NAMALWA (cell line): ENCODE results near the gene NEURL1B.

Experiments
- DNase-seq: peaks from one replicate; pipeline ENCODE4 v3.0.0-alpha.2; 2015; ENCODE audit warnings: low spot score

NEURL1B gene

GRCh38 chr5:172608773-172609172, 32.3 kb upstream of the NEURL1B start:
- DNase-seq: no peak

DNA sequence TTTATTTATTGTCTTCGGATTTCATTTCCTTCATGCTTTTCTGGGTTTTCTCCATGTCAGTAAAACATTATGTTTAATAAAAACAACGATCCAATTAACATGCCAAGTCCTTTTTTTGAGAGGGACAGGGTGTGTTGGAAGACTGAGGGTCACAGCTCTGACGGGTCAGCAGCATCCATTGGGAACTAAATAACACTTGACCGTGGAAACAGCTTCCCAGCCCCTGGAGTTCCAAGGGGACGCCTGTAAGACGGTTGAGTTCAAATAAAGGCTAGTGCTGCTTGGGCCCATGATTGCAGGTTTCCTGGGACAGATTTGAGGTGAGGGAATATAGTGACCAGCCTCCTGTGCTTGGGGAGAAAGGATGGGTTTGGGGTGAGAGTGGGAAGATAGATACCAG, 30.4 kb upstream of the NEURL1B start:
- DNase-seq: no peak

DNA sequence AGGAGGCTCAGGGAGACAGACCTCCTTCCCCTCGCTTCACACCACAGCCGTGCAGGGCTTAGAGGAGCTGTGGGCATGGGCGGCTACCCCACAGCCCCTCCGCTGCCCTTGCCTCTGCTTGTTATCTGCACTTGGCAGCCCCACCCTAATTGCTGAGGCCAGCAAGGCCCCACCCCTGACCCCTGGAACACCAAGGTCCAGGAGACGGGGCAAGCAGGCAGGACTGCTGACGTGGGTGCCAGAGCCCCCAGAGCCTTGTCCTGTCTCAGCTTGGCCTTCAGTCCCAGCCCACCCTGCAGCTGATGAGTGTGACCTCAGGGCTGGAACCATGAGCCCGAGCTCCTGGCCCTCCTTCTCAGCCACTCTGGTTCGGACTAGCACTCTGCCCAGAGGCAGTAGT, 29.1 kb upstream of the NEURL1B start:
- DNase-seq: no peak

- DNase-seq: no peak
Measured at GRCh38 chr5:172612771-172613170, 28.3 kb upstream of the NEURL1B start.

GRCh38 chr5:172616136-172616535, 24.9 kb upstream of the NEURL1B start:
- no peak for DNase-seq

- no peak for DNase-seq
Measured at GRCh38 chr5:172616730-172617129, 24.3 kb upstream of the NEURL1B start.

GRCh38 chr5:172617817-172618216, 23.2 kb upstream of the NEURL1B start:
- DNase-seq: no peak

- no peak for DNase-seq
Measured at GRCh38 chr5:172618574-172619365, 22.3 kb upstream of the NEURL1B start.

- no peak for DNase-seq
Measured at GRCh38 chr5:172620506-172620905, 20.6 kb upstream of the NEURL1B start.

DNA sequence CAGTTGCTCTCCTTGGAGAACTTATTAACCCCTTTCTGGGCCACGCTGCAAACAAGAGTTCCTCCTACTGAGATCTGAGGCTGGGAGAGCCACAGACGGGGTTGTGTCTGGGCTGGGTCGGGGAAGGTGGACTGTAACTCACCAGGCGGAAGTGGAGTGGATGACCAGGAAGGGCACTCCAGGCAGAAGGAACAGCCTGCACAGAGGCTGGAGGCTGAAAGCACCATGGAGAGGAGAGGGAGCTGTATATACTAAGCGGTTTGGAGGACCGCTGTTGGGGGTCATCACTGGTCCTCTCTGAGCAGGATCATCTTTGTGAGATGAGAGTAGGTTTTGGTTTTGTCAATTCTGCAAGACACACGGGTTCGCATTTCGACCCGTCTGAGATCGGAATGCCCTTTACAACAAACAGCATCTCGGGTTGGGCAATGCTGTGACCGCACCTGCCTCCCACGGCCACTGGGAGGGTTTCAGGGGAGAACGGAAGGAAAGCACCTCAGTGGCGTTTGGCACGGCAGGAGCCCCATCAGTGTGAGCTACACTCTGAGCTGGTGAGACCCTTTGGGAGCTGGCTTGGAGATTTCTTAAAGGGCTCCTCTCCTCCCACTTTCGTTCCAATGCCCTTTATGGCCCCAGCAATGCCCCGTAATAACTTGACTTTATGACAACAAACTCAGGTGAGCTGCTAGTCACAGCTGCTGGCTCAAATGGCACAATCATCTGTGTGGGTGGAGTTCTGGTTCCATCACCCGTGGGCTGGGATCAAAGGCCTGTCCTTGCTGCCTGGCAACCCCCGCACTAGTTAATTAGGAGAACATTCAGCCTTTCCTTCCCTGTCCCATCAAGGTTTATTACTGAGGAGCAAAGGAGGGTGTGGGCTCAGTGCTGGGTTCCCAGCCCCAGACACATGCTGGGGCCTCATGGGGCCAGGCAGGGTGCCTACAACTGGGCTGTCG, 18.7 kb upstream of the NEURL1B start:
- DNase-seq: no peak

GRCh38 chr5:172623313-172623980, 17.6 kb upstream of the NEURL1B start:
- no peak for DNase-seq

GRCh38 chr5:172624083-172624995, 16.7 kb upstream of the NEURL1B start:
- DNase-seq: no peak

DNA sequence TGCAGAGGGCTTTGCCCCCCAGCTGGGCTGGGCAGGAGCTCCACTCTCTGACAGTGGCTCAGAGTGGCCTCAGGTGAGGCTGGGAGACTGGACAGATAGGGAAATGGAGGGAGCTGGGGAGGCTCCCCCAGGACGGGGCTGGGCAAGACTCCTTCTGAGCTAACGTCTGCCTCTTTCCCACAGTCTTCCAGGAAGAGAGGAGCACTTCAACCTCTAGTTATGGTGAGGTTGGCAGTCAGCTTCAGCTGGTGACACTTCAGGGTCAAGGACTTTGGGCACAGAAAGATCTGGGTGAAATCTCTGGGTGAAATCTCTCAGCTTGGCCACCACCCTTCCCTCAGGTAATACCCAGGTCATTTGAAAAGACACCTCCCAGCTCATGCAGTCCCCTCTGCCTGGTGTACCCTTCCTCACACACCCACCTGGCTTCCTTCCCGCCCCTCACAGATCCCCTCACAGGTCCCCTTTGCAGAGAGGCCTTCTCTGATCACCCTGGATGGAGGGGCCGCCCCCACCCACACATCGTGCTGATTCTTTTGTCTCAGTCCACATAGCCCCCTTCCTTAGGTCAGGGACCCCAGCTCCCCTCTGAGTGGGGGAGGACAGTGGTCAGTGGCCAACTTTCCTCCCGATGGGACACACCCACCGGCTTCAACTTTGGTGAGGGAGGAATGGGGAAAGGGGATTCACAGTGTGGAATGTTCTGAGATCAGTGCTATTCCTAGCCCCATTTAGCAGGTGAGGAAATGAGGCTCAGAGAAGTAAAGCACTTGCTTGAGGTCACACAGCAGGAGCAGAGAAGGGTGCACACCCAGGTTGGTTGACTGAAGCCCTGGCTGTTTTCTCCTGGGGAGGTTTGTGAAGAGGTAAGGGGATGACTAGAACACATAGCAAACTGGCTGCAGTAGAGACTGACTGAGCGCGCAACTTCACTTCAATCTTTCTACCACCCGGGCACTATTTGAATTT, 15.8 kb upstream of the NEURL1B start:
- no peak for DNase-seq

DNA sequence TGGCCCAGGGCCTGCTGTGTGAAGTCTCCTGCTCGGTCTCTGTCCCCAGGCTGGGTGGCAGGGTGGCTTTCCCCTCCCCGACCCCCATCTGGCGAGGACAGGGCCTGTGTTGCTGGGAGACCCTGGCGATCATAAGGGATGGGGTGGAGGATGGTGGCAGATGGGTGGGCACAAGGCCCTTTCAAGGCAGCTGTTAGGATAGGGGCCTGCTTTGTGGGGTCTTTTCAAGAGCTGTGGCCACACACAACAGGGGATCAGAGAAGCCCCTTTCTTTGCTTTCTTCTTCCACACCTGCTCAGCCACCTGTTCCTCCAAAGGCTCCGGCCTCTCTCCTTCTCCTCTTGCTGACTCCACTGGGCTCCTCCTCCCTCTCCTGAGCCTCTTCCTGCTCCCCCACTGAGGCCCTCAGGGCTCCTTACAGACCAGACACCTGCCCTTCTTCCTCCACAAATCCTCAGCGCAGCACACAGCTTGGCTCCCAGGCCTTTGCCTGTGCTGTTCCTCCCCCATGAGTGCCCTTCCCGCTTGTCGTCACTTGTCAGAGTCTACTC, 15.0 kb upstream of the NEURL1B start:
- no peak for DNase-seq

DNA sequence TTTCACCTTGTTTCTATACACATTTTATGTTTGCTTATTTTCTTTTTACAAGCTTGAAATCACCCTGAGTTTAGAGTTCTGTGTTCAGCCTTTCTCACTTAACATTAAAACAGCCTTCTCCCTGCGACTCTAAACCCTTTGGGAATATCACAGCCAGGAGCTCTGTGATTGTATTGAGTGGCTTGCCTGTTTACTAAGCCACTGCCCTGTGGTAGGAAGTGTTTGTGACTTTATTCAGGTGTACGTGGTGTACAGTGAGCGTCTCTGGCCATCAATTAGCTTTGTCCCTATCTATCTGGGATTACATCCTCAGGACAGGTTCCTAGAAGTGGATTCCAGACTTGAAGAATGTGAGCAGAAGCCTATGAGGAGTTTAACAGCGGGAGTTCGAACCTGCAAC, 11.0 kb upstream of the NEURL1B start:
- DNase-seq: no peak

- no peak for DNase-seq
Measured at GRCh38 chr5:172630482-172630881, 10.6 kb upstream of the NEURL1B start.

DNA sequence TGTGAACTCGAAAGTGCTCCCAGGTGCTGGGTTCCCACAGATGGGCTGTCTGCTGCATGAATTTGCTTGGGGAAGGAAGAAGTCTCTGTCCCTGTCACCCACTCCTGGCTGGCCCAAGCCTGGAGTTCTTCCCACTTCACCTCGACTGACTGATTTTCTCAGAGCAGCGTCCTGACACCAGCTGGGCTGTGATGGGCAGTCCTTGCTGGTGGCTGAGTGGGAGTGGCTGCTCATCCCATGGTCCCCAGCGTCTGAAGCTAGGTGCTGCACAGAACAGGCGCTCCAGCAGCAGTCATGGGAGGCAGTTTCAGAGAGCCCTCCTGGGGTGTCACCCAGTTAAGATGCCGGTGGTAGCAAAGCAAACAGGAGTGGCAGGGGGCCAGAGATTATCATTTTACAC, 10.1 kb upstream of the NEURL1B start:
- no peak for DNase-seq

DNA sequence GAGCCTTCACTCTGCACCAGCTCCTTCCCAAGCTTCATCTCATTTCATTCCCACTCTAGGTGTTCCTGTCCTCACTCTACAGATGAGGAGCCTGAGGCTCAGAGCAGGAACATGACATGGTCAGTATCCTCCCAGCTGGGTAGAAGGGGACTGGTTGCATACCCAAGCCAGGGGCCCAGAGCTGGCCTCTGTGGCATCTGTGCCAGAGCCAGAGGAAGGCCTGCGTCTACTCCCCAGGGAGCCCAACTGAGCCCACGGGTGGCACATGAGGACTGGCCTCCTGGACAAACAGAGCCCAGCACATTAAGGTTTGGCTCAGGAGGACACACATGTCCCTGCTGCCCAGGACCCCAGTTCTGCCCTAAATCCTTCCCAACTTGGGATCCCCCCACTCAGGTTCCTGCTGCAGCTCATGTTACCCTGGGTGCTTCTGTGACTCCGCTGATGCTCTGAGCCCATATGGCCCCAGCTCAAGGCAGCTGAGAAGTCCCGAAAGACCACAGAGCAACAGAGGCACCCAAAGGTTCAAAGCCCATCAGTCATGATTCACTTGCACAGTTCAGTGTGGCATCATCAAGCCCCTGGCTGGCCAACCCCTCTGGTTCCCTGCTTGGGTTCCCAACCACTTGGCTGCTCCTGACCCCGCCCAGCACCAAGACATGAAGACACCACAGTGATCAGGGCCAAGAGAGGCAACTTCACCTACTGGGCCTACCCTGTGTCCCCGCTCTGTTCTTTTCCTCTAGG, 8.5 kb upstream of the NEURL1B start:
- DNase-seq: no peak

DNA sequence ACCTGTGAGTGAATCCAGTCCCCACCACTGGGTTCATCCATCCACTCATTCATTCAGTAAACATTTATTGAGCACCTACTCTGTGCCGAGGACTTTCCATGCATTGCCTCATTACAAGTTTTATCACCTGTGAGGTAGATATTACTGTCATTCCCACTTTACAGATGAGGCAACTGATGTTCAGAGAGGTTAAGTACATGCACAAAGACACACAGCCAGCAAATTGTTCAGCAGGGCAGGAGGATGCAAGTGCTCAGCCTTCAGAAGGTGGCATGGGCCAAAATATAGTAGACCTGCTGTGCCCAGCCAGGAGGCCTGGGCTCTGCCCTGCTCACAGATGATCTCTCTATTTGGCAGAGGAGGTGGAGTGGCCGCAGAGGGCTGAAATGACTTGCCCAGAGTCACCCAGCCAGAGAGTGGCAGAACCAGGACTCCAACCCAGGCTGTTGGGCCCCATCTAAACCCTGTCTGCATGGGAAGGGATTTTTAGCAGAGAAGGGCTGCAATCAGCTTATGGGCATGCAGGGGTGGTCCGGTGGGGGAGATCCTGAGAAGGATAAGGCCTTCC, 7.6 kb upstream of the NEURL1B start:
- DNase-seq: no peak
